Mesangial cell (primary cell): ENCODE data around the gene FAM13B. TPM values are rescaled to one million over a fixed set of nuclear protein-coding genes. Genes with fewer than 3 reads are reported as not detected.

Experiments
- total RNA-seq: library from RNA; depleted of rRNA; stranded (reverse); fragments of >200 nt; gene quantifications from 2 replicates; pipeline ENCODE4 v1.2.3, GENCODE V29; 2015

FAM13B gene
- 4.7 and 5.5 TPM in 2 replicates for total RNA-seq

DNA sequence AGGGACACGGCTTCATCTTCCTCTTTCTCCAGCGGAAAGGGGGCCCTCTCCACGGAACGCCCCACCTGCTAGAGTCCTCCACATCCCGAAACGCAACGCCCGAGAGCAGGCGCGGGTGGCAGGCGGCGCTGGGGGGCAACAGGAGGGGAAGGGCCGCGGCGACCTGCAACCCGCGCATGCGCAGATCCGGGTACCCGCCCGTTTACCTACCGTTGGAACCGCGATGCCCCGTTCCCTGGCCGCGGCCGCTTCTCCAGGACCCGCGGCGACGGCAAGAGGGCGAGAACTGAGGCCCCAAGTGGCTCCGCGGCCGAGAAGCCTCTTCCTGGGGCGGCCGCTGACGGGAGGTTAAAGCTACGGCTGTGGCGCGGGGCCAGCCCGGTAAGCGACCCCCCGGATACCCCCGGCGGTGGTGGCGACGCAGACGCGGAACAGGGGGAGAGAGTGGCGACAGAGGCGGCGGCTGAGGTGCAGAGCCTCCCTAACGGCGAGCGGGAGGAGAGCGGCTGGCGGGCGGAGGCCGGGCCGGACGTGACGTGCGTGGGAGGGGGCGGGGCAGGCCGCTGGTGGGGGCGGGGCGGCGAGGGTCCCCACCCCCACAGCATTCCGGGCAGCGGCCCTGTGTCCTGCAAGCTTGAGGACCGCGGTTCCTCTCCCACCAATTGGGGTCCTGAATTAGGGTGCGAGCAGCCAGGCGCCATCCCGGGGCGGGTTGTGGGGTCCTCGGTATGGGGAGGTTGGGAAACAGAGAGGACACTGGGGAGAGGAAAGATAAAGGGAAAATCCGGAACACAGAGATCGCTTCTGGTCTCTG lies at the start of gene FAM13B:
Gene FAM13B, minus strand, starts transcription at position 508 of the 814 bp plus-strand sequence. CDS start 13,968 bp downstream, outside the sequence.

DNA sequence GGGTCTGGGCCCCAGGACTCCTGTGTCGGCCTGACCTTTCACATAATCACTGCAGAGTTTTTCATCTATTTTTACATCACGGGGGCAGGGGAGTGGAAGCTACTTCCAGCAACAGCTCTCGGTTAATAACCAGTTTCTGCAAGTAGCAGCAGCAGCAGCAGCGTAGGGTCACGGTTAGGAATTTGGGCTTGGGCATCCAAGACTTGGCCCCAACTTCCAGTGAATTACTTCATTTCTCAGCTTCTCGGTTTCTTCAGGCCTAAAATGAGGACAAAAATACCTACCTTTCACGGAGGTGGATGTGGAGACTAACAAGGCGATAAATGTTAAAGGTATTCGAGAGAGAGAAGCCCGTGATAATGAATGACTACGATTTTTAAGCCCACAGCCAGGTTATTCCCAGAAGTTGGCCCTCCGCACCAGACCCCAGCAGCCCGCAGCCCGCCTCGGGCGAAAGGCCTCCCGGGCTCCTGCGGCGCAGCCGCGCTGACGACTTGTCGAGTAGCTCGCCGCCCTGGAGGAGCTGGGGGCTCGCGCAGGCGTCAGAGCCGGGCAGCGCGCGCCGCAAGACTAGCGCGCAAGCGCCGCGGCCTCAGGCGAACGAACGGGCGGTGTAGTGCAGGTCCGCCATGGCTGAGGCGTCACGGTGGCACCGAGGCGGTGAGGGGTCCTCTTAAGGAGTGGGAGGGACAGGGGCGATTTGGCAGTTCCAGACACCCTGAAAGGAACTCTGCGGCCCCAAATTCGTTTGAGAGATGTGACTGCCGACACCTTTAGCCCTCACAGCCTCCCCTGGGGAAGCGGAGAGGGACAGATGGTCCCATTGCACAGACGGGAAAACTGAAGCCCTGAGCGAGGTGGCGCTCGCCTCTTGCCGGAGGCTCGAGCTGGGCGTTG lies 143.8 kb downstream of the FAM13B start, which contains the start of gene PKD2L2:
Gene PKD2L2, plus strand, starts transcription at position 595 of the 897 bp plus-strand sequence. Its CDS starts 35 bp downstream, at position 630.

Other genes with a start within 250 kb of the FAM13B start
- not detected in 2 replicates for gene MYOT, start 165.2 kb downstream of the FAM13B start, total RNA-seq
- not detected in 2 replicates for gene PKD2L2, start 143.6 kb downstream of the FAM13B start, total RNA-seq
- not detected in 2 replicates for gene WNT8A, start 51.0 kb upstream of the FAM13B start, total RNA-seq
- 1.5 and 2.3 TPM in 2 replicates for gene NME5, start 106.3 kb upstream of the FAM13B start, total RNA-seq
- 20.3 and 26.2 TPM in 2 replicates for gene BRD8, start 145.6 kb upstream of the FAM13B start, total RNA-seq
- 4.8 and 102 TPM in 2 replicates for gene KIF20A, start 146.0 kb upstream of the FAM13B start, total RNA-seq
- 16.1 and 21.2 TPM in 2 replicates for gene CDC23, start 180.2 kb upstream of the FAM13B start, total RNA-seq
- under 0.01 TPM in 1 of 2 replicates, not detected in the other for gene GFRA3, start 241.5 kb upstream of the FAM13B start, total RNA-seq